Astrocyte (in vitro differentiated cells and primary cell): ENCODE data around the gene PTPRN2. TPM values are rescaled to one million over a fixed set of nuclear protein-coding genes. Genes with fewer than 3 reads are reported as not detected.
A peak's percentile ranks its signal among the peaks of the same experiment; 100 is the strongest.

ENCODE experiments used
- DNase-seq: peaks from one replicate; pipeline ENCODE4 v3.0.0-alpha.2; 2010; ENCODE audit warnings: low read depth
- FAIRE-seq: peaks from 2 replicates; lab custom pipeline; 2011; peaks lifted over from hg19 to GRCh38; lab: Jason Lieb, UNC
- H2AFZ ChIP-seq: 2 replicates; pipeline ENCODE4 v1.6.0; 2012; ENCODE audit warnings: low read depth, low read length, inconsistent platforms
- H3K27ac ChIP-seq: 2 replicates; pipeline ENCODE4 v1.5.1; 2011; ENCODE audit warnings: low read depth, low read length, inconsistent platforms
- H3K27me3 ChIP-seq: 2 replicates; pipeline ENCODE4 v1.6.0; 2011; ENCODE audit warnings: low read length, inconsistent platforms; ENCODE audit not compliant: insufficient read depth
- H3K36me3 ChIP-seq: 2 replicates; pipeline ENCODE4 v1.5.1; 2011; ENCODE audit warnings: low read length, inconsistent platforms; ENCODE audit not compliant: insufficient read depth
- H3K4me1 ChIP-seq: 2 replicates; pipeline ENCODE4 v1.5.1; 2011; ENCODE audit warnings: low read length, inconsistent platforms; ENCODE audit not compliant: insufficient read depth
- H3K4me2 ChIP-seq: 2 replicates; pipeline ENCODE4 v1.6.0; 2012; ENCODE audit warnings: low read length, inconsistent platforms
- H3K4me3 ChIP-seq: 2 replicates; pipeline ENCODE4 v1.5.1; 2011; ENCODE audit warnings: low read depth, mild to moderate bottlenecking, low read length, inconsistent platforms; ENCODE audit not compliant: insufficient read depth
- H3K79me2 ChIP-seq: 2 replicates; pipeline ENCODE4 v1.6.0; 2012; ENCODE audit warnings: mild to moderate bottlenecking, low read length, inconsistent platforms; ENCODE audit not compliant: insufficient read depth
- H3K9ac ChIP-seq: 2 replicates; pipeline ENCODE4 v1.6.0; 2012; ENCODE audit warnings: mild to moderate bottlenecking, low read length, inconsistent platforms
- H3K9me3 ChIP-seq: 2 replicates; pipeline ENCODE4 v1.5.1; 2012; ENCODE audit warnings: low read depth, mild to moderate bottlenecking, low read length, inconsistent platforms; ENCODE audit not compliant: insufficient read depth
- H4K20me1 ChIP-seq: 2 replicates; pipeline ENCODE4 v1.6.0; 2012; ENCODE audit warnings: low read length, inconsistent platforms; ENCODE audit not compliant: insufficient read depth
- H3K27ac Mint-ChIP-seq: one replicate; pipeline ENCODE4 v1.8.0; 2021; ENCODE audit warnings: mild to moderate bottlenecking, mixed read lengths; ENCODE audit not compliant: unreplicated experiment
- H3K27me3 Mint-ChIP-seq: one replicate; pipeline ENCODE4 v1.8.0; 2021; ENCODE audit warnings: low read depth, mixed read lengths; ENCODE audit not compliant: unreplicated experiment
- H3K36me3 Mint-ChIP-seq: one replicate; pipeline ENCODE4 v1.8.0; 2021; ENCODE audit warnings: low read depth, mixed read lengths; ENCODE audit not compliant: unreplicated experiment
- H3K4me1 Mint-ChIP-seq: one replicate; pipeline ENCODE4 v1.8.0; 2021; ENCODE audit warnings: low read depth, mixed read lengths; ENCODE audit not compliant: unreplicated experiment
- H3K4me3 Mint-ChIP-seq: one replicate; pipeline ENCODE4 v1.8.0; 2021; ENCODE audit warnings: mild to moderate bottlenecking, moderate library complexity, mixed read lengths; ENCODE audit not compliant: unreplicated experiment
- H3K9me3 Mint-ChIP-seq: one replicate; pipeline ENCODE4 v1.8.0; 2021; ENCODE audit warnings: mild to moderate bottlenecking, mixed read lengths; ENCODE audit not compliant: unreplicated experiment
- CTCF ChIP-seq: IDR thresholded peaks from 2 replicates; pipeline ENCODE4 v1.5.1; 2011; ENCODE audit warnings: low read depth, mild to moderate bottlenecking, inconsistent platforms, low read length, moderate library complexity; ENCODE audit not compliant: insufficient read depth
- EZH2 ChIP-seq: IDR thresholded peaks from 2 replicates; pipeline ENCODE4 v1.6.1; 2012; ENCODE audit warnings: mild to moderate bottlenecking, low read length, inconsistent platforms; ENCODE audit not compliant: insufficient read depth
- total RNA-seq: library from RNA; stranded (reverse); gene quantifications from 2 replicates; pipeline ENCODE4 v1.2.1, GENCODE V29; 2021

PTPRN2 gene
- total RNA-seq, 1 donor from 2014 or later, result 0.09 TPM

- no peak for TF ChIP-seq EZH2
- H3K9me3 ChIP-seq, result peaks cover 11% of the 10 kb centered on the region
- Mint-ChIP-seq H3K27me3 (no peaks in the 10 kb centered on the region), H3K27ac (no peak overlapping the region), H3K9me3 (peaks cover 30% of the 10 kb centered on the region), H3K4me3 (no peak overlapping the region), H3K36me3 (no peaks in the 10 kb centered on the region), H3K4me1 (no peaks in the 10 kb centered on the region)
- no peak overlapping the region for H2AFZ ChIP-seq
- no peaks in the 10 kb centered on the region for H3K36me3 ChIP-seq
- H4K20me1 ChIP-seq, result no peaks in the 10 kb centered on the region
- no peak for FAIRE-seq
- no peaks in the 10 kb centered on the region for H3K27me3 ChIP-seq
- no peak overlapping the region for H3K27ac ChIP-seq
- no peak overlapping the region for H3K4me3 ChIP-seq
- H3K4me1 ChIP-seq, result peaks cover 2% of the 10 kb centered on the region
- no peak overlapping the region for H3K9ac ChIP-seq
- no peak overlapping the region for H3K4me2 ChIP-seq
- no peak for DNase-seq
- no peaks in the 10 kb centered on the region for H3K79me2 ChIP-seq
These were observed 816.8 kb downstream of the PTPRN2 start for GRCh38 chr7:157770716-157771320.

DNA sequence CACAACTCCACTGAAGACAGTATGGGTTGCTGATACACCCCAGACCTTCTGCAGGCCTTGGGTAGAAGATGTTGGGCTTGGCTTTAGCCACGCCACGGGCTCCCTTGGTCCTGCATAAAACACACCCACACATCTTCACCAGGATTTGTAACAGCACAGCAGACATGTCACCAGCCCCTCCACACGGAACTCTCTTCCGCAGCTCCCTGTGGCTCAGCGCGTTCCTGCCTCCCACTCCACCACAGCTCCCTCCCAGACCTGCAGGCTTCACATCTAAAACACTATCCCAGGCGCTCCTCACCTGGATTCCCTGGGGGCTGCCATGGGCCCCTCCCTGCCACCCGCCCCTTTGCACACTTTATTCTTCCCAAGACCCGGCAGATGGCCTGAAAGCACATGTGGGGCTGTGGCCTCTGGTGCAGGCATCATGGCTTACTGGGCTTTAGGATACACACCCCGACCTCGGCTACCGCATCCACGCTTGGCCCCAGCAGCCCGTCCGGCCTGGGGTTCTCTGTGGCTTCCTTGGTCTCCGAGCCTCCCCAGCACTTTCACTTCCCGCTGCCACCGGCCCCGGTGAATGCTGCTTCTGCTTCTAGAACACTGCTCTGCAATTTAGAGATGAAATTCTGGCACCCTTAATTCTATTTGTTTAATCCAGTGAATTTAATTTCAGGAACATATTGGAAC, 818.0 kb downstream of the PTPRN2 start:
- Histone ChIP-seq H4K20me1 (no peaks in the 10 kb centered on the region), H3K4me3 (no peak overlapping the region), H3K4me2 (no peak overlapping the region), H3K79me2 (no peaks in the 10 kb centered on the region), H3K9ac (no peak overlapping the region), H3K27ac (no peak overlapping the region), H3K36me3 (no peaks in the 10 kb centered on the region), H3K4me1 (peaks cover 2% of the 10 kb centered on the region), H3K27me3 (no peaks in the 10 kb centered on the region), H2AFZ (no peak overlapping the region), H3K9me3 (peaks cover 18% of the 10 kb centered on the region)
- H3K36me3 Mint-ChIP-seq, result no peaks in the 10 kb centered on the region
- DNase-seq (no peak), FAIRE-seq (no peak)
- no peaks in the 10 kb centered on the region for H3K27me3 Mint-ChIP-seq
- no peak for TF ChIP-seq EZH2
- TF ChIP-seq CTCF, result no peak
- peaks cover 35% of the 10 kb centered on the region for H3K9me3 Mint-ChIP-seq
- H3K4me1 Mint-ChIP-seq, result no peaks in the 10 kb centered on the region
- no peak overlapping the region for H3K27ac Mint-ChIP-seq
- no peak overlapping the region for H3K4me3 Mint-ChIP-seq

DNA sequence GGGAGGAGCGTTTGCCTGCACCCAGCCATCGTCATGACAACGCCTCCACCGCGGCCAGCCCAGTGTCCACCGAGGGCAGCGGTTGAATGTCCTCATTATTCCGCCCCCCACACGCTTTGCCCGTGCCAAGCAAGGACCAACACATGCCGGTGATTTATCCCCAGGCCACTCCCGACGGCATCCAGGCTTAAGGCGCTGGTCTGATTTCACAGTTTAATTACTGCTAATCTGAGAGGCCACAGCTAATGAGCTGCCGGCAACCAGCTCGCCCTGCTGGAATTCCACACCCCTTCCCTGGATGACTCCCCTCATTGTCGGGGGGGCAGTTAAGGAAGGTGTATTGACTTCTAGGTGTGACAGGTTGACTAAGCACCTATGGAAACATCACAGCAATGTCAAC, 818.5 kb downstream of the PTPRN2 start:
- Histone ChIP-seq H3K4me2 (peak overlapping the region; percentile 19), H3K9ac (no peak overlapping the region), H3K9me3 (peaks cover 19% of the 10 kb centered on the region), H3K4me1 (peaks cover 2% of the 10 kb centered on the region), H3K27me3 (no peaks in the 10 kb centered on the region), H3K79me2 (no peaks in the 10 kb centered on the region), H4K20me1 (no peaks in the 10 kb centered on the region), H3K36me3 (no peaks in the 10 kb centered on the region), H3K4me3 (no peak overlapping the region), H3K27ac (no peak overlapping the region), H2AFZ (peak overlapping the region; percentile 41)
- H3K27ac Mint-ChIP-seq, result no peak overlapping the region
- no peaks in the 10 kb centered on the region for H3K36me3 Mint-ChIP-seq
- FAIRE-seq (no peak), DNase-seq (no peak)
- H3K27me3 Mint-ChIP-seq, result no peaks in the 10 kb centered on the region
- no peak overlapping the region for H3K4me3 Mint-ChIP-seq
- peaks cover 33% of the 10 kb centered on the region for H3K9me3 Mint-ChIP-seq
- TF ChIP-seq EZH2, result no peak
- TF ChIP-seq CTCF, result no peak
- H3K4me1 Mint-ChIP-seq, result no peaks in the 10 kb centered on the region
